ENCODE measurements around the gene TSC1.
"Not testable (repeated sequence)": the region's sequence is repeated elsewhere in the genome, so short reads cannot be mapped to it uniquely, and the experiment has no call there.

TSC1 gene

DNA sequence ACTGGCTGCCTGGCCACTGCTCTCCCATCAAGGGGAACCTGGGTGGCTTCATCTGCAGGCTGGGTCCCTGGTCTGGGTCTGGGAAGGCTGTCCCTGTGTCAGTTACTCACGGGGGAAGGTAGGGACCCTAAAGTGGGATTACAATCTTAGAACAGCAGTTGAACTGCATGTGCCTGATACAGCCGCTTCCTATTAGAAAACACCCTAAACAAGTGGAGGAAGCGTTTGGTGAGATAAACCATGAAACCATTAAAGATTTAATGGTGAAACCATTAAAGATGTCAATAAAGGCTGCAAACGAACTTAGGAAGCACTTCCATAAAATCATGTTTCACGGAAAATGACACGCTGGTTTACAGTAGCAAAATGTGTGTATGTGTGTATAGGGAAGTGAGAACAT lies 31.5 kb upstream of the TSC1 start:
- no peak for DNase-seq

DNA sequence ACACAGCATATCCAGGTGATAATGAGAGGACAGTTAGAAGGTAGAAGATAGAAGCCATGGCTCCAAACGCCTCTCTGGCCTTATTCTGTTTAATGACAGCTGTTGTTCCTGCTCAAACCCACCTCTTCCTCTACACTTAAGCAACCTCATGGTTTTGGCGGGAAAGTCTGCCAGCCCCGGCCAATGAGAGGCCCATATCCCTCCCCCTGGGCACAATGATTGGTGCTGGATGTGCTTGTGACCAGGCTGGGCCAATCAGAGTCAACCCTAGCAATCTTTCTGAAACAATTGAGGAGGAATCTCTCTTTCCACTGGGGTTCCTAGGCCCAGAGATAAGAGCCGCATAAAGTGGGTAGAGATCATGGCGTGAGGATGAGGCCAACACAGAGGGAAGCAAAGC lies 29.3 kb upstream of the TSC1 start:
- no peak for DNase-seq

DNA sequence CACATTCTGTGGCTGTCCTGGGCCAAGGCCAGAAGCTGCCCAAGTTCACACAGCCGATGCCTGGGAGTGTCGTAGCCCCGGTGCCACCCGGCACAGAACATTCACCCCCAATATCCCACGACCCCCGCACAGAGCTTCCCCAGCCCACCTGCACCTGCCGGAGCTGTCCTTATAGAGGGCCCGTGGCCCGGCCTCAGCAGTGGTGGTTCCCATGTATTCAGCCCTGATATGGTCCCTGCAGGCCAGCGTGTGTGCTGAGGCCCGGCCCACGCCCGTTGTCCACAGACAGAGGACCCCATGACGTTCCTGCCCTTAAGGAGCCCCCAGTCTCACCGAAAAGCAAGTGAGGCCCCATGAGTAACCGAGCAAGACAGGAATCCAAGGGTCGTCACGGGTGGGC lies 28.8 kb upstream of the TSC1 start:
- DNase-seq, result no peak

DNA sequence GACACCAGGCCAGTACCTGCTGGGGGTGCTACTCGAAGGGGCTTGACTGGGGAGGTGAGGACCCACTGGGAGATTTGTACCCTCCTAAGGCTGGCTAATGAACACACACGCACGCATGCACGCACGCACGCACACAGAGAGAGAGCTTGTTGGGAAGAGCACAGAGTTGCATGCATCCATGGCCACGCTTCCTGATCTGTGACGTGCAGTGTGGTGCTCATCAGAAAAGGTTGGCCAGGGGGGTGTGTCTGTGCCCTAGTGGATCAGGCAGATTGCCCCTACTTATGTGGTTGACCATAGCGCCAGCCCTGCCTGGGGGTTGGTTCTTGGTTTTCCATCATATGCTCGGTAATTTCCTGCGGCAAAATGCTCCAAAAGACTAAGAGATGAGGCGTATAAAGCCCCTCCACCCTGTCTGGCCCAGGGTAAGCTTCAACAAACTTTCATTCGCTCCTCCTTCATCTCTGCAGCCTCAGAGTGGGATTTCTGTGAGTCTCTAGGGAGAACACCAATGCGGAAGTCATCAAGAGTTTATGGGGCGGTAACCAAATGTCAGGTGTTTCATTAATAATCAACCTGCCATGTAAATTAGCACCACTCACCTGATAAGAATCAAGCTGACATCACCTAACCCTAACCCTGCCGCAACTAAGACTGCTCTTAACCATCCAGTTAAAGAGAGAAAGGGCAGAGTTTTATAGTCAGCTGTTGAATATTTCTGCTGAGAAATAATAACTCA lies 26.1 kb upstream of the TSC1 start:
- no peak for DNase-seq

DNA sequence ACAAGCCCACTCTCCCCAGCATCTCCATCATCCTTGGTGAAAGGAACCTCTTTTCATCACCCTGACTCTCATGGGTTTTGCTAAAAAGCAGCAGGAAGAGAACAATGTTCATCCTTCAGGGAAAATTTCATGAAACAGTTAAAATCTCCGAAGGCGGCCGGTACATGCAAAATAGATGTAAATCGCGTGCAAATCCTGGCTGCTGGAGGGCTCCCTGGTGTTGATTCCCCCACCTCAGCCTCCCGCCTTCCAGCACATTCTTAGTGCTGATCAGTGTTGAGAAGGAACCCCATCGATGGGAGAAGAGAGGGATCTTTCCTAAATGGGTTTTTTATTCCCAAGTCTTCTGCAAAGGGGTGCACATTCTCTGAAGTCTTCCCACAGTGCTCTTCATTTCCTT lies 25.4 kb upstream of the TSC1 start:
- DNase-seq, result no peak

DNA sequence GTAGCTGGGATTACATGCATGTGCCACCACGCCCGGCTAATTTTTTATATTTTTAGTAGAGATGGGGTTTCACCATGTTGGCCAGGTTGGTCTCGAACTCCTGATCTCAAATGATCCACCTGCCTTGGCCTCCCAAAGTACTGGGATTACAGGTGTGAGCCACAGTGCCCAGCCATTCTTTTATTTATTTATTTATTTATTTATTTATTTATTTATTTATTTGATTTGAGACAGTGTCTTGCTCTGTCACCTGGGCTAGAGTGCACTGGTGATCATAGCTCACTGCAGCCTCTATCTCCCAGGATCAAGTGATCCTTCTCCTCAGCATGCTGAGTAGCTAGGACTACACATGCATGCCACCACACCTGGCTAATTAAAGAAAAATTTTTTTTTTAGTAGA lies 23.5 kb upstream of the TSC1 start:
- not testable (repeated sequence) for DNase-seq

DNA sequence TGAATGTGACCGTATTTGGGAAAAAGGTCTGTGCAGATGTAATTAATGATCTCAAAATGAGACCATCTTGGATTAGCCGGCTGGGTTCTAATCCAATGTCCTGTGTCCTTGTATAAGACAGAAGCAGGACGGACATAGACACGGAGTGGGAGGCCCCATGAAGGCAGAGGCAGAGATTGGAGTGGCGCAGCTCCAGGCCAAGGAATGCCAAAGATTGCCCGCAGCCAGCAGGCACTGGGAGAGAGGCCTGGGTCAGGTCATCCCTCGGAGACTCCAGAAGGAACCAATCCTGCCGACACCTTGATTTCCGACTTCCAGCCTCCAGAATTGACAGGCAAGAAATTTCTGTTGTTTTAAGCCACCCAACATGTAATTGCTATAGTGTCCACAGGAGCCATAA lies 21.1 kb upstream of the TSC1 start:
- no peak for DNase-seq

DNA sequence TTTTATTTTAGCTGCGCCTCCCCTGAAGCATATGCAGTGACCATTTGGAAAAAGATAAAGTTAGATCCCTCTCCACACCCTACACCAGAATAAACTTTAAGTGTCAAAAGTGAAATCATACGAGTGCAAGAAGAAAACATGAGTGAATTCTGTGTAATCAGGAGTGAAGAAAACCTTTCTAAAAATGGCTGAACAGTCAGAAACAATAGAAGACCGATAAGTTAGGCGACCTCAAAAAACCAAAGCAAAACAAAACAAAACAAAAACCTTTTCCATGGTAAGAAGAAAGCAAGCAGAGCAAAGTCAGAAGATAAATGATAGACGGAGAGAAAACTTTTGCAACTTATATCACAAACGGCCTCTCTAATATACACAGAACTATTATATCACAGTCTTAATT lies 16.6 kb upstream of the TSC1 start:
- no peak for DNase-seq

DNA sequence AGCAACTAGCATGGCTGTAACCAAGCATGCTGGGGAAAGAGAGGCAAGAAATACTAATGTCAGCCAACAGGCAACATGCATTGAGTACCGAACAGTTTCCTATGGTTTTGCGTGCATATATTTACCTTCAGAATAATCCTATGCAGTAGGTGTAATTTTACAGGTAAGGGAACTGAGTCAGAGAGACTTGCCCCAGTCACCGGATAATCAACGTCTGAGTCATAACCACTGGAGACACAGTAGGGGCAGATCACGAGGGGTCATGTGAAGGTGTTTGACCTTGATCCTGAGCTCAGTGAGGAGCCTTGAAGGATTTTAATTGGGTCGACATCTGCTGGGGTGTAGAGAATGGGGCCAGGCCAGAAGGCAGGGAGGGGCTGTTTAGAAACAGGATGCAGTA lies 13.4 kb upstream of the TSC1 start:
- DNase-seq, result no peak

DNA sequence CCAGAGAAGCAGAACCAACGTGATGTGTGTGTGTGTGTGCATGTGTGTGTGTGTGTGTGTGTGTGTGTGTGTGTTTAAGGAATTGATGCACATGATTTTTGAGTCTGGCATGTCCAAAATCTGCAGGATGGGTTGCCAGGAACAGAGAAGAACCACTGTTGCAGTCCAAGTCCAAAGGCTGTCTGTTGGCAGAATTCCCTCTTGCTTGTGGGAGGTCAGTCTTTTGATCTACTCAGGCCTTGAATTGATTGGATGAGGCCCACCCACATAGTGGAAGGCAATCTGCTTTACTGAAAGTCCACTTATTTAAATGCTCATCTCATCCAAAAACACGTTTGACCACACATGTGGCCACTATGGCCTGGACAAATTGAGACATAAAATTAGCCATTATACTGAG lies 11.4 kb upstream of the TSC1 start:
- no peak for DNase-seq

DNA sequence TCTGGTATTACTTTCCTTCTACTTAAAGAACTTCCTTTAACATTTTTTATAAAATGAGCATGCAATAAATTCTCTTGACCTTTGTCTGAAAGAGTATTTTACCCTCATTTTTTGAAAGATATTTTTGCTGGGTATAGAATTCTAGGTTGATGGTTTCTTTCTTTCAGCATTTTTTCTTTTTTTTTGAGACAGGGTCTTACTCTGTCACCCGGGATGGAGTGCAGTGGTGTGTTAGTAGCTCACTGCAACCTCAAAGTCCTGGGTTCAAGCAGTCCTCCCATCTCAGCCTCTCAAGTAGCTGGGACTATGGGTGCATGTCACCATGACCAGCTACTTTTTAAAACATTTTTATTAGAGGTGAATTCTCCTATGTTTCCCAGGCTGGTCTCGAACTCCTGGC lies 10.7 kb upstream of the TSC1 start:
- no peak for DNase-seq

DNA sequence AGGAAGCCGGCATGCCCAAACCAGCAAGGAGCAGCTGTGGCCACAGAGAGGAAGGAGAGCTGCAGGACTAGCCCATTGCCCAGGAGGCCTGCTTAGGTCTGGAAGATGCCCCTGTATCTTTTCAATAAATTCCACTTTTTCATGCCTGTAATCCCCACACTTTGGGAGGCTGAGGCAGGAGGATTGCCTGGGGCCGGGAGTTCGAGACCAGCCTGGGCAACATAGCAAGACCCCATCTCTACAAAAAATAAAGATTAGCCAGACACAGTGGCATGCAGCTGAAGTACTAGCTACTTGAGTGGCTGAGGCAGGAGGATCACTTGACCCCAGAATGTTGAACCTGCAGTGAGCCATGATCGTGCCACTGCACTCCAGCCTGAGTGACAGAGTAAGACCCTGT lies 5.3 kb upstream of the TSC1 start:
- DNase-seq, result no peak

DNA sequence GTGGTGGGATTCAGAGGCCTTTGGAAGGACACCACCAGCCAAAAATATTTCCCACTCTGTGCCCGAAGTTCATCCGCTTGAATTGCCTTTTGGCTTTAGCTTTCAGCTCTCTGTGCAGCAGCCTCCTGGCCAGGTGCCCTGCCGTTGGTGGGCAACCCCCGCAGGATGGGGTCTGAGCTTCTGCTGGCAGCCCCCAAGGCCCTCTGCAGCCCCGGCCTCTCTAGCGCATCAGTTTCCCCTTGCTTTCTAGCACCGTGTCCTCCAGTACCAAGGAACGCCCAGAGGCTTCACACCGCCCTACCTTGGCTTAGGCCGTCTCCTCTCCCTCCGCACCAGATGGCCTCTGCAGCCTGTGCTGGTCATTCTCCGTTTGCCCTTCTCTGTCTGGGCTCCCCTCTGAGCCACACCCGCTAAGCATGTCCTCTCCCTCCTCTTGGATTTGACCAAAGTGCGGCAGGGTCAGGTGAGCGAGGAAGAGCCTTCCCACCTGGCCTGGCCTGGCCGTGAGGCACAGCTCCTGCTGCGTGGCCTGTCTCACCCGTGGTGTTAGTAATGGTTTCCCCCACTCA lies 4.2 kb upstream of the TSC1 start:
- no peak for DNase-seq

DNA sequence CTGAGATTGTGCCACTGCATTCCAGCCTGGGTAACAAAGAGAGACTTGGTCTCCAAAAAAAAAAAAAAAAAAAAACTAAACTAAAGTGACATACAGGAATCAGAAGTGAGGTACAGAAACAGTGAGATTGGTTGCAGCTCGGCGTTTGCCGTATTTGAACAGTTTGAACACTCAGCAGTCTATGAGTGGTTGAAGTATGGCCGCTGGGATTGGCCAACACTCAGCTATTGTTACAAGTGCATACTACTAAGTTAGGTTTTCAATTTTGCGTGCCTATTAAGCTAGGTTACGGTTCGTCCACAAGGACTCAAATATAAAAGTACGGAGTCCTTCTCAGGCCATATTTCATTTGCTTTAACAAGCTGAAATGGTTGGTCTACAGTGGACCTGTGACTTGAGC lies 3.3 kb upstream of the TSC1 start:
- no peak for DNase-seq

DNA sequence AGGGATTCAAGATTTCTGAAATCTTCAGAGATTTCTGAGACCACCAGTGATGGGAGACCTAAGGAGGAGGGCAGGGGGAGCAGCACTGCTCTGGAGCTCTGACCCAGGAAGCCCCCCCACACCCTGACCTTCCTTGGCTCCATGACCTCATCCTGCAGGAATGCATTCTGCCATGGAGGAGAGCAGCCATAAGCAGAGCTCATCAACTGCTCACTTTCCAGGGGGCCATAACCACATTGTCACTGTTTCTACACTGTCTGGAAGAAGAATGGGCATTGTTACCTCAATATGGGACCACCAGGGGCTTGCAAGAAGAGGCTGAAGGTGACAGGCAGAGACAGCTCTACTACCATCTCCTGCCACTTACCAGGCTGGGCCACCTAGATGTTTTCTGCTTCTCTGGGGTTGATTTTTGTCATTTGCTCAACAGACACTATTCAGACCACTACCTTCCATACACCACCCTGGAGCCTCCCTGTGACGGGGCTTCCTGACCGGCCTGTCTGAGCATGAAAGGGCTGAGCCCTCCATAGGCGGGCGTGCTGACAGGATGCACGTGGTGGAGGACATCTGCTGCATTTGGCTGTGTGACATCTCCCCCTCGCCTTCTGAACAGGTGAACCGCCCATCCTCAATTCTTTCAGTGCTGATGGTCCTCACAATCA lies 2.3 kb upstream of the TSC1 start:
- no peak for DNase-seq

DNA sequence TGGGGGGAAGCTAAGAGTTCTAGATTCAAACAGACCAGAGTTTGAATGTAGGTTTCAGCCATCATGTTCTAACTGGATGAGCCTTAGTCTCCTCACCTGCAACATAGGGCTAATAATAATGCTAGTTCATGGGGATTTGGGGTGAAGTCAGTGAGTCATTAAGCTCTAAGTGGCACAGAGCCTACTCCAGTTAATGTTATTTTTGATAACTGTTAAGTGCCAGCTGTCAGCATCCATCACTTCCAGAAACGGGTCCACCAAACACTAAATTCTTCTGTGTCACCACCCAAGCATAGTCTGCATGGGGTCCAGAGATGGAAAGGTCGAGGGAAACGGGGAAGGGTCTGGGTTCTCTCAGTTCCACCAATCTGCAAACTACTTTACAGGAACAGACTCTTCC lies 1.8 kb upstream of the TSC1 start:
- no peak for DNase-seq

DNA sequence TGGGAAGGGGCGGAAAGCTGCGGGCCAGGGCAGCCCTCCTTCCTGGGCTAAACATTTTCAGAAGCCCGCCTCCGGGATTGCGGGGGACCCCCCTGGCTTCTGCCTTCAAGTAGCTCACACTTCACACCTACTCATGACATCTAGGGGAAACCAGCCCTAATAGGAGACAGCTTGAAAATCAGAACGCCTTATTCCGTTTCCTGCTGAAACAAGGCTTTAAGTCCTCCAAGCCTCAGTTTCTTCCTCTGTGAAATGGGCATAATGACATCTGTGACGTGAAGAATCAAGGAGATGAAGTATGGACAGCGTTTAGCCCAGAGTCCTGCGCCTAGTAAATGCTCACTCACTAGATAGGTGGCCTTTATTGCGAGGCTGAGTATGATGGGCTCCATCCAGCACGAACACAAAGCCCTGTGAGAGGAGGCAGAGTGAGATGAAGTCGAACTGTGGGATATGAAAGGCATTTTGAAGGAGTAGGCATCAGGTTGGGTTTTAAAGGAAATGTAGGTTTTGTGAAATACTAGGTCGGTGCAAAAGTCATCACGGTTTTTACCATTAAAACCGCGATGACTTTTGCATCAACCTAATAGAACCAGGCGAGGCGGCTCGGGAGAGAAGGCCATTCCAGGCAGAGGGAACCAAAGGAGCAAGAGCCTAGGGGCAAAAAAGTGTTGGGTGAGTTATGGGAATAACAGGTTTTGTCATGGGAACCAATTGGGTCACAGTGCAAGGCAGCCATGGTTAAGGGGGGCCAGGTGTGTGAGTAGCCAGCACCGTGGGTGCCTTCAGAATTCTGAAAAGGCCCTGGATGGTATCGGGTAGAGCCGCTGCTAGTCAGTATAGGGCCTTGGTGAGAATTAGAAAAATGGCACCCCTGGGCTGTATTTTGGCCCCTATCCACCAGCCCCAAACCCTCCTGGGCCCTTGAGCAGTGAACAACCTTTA lies 1.0 kb upstream of the TSC1 start:
- DNase-seq, result no peak

DNA sequence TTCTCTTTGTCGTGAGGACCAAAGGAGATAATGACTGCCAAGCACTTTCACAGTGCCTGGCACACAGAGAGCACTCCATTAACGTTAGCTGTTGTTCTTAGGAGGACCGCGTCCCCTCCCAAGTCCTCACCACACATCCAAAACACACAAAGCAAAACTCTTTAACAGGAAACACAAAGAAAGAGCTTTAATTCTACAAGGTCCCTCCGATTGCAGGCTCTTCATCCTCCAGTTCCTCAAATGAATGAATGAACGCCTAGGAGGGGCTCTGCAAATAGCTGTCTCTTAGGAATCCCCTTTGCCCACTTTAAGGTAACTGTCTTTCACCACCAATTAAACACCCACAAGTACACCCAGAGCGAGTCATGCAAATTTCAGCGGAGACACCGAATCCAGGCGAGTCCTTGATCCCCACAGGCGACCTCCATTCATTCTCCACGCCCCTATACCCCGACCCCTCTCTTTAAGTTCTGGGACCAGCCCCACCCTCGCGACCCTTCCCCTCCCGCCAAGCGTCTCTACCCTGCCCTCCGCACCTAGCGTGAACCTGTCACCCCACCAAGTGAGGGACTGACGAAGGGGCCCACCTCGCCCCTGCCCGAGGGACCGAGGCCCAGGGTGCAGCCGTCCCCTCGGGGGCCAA lies 644 bp downstream of the TSC1 start:
- no peak for DNase-seq

DNA sequence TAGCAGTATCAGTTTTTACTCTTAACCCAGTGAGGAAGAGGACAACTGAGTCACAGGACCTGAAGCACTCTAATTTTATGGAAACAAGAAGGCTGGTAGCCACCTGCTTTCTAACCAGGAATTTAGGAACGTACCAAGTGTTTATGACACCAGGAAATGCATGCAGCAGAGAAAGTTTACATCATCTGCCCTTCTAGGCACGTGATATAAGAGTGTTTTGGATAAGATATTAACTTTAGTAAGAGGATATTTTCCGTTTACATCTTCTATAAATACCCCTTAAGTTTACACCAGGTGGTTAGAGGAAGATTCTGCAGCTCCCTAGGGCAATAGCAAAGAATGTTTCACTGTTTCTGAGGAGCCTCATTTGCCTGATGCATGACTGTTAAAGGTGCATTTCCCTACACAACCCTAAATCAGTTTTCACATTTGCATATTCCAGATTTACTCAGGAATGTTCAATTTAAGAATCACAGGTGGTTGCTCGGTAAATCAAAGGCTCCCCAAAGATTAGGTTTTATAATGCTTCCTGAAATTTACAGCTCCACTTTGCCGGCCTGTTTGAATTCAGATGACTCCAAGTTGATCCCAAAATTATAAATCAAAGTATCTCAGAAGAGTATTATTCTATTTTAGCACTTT lies 1.8 kb downstream of the TSC1 start:
- DNase-seq, result no peak

DNA sequence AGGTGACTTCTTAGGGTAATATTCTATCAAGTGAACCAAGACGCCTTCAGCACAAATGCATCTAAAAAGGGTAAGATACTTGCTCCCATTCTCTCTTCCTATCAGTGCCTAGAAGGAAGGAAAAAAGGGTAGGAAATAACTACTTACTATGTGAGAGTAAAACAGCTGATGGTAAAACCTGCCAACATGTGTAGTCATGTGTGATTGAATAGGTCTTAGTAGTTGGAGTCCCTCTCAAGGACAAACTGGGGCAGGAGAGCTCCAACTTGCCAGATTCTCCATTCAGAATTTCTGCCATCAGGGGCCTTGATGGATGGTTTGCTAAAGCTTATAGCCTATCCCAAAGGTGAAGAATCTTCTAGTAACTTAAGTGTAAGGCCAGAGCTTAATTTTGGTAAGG lies 5.2 kb downstream of the TSC1 start:
- DNase-seq, result no peak

DNA sequence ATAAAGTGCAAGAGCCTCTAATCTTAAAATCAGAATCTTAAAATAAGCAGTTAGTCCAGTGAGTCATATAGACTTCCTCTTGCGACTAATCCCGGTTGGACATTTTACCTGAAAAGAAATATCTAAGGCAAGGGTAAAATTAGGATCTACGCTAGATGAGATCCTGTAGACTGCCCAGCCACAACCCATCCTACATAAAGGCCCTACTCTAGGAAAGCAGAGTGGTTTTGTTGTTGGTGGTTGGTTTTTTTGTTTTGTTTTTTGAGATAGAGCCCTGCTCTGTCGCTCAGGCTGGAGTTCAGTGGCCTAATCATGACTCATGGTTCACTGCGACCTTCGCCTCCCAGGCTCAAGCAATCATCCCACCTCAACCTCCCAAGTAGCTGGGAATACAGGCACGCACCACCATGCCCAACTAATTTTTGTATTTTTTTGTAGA lies 6.9 kb downstream of the TSC1 start:
- no peak for DNase-seq

DNA sequence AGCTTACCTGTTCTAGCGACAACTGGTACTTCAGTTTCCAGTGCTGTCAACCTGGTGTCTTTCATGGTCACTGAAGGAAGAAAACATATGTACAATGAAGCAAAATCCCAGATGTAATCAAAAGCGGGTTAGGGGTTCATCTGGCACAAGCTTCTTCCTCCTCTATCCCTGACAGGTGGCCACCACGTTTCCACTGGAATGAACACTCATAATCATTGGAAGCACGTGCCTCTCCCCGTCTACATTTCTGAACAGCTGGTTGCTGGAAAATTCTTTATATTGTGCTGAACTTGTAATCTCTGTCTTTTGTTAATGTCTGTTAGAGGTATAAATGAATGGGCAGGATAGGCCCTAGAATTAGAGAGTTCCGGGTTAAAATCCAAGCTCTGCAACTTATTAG lies 9.4 kb downstream of the TSC1 start:
- DNase-seq, result no peak

Data from T1000 (cell line).